CMK (cell line): Measurements from ENCODE around the gene MRAP2.
"Not testable (repeated sequence)": the region's sequence is repeated elsewhere in the genome, so short reads cannot be mapped to it uniquely, and the experiment has no call there.

Experiments used
- DNase-seq: peaks from one replicate; pipeline ENCODE4 v3.0.0-alpha.2; 2010; ENCODE audit warnings: low read depth

The MRAP2 gene

DNA sequence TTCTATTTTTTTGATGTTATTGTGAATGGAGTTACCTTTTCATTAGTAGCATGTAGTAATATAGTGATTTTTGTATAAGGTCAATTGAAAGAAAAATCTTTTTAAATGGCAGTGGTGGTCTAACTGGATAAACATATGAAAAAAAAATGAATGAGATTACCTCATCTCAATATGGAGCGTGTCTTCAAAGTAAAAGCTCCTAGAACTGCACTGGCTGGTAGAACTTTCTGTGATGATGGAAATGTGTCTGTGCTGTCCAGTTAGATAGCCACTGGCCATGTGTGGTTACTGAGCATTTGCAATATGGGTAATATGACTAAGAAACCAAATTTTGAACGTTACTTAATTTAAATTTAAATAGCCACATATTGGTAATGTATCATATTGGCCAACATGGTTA lies 44.1 kb downstream of the MRAP2 start:
- no peak for DNase-seq

- DNase-seq: no peak
Observed at GRCh38 chr6:84078335-84078734, 44.8 kb downstream of the MRAP2 start.

GRCh38 chr6:84081222-84081621 lies 47.6 kb downstream of the MRAP2 start:
- no peak for DNase-seq

- DNase-seq: no peak
Observed at GRCh38 chr6:84082689-84083265, 49.2 kb downstream of the MRAP2 start.

DNA sequence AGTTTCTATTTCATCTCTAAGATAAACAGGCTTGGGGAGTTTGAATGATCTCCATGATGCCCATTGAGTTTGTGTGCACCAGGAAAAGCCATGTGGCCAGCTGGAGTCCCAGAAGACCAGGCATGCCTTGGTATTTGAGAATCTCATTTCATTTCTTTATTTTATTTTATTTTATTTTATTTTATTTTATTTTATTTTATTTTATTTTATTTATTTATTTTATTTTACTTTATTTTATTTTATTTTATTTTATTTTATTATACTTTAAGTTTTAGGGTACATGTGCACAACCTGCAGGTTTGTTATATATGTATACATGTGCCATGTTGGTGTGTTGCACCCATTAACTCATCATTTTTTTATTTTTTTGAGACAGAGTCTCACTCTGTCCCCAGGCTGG lies 51.1 kb downstream of the MRAP2 start:
- not testable (repeated sequence) for DNase-seq

DNA sequence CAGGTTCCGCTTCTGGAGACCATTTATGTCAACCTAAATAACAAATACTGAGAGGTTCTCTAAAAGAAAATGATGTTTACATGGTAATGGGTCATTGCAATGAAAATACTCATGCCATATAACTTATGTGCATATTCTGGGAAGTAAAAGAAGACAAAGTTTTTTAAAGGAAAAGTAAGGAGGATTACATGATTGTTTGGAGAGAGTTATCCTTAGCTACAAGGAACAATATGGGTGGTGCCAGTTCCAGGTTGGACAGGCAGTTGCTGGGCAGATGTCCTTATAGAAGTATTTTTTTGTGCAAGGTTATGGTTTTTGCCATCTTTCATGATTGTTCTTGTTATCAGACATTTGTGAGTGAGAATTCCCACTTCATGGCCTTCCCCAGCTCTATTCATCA lies 52.5 kb downstream of the MRAP2 start:
- DNase-seq: no peak

- no peak for DNase-seq
Observed at GRCh38 chr6:84086545-84087429, 53.2 kb downstream of the MRAP2 start.

- no peak for DNase-seq
Observed at GRCh38 chr6:84089081-84089480, 55.5 kb downstream of the MRAP2 start.

- DNase-seq: no peak
Observed at GRCh38 chr6:84089552-84089951, 56.0 kb downstream of the MRAP2 start.

DNA sequence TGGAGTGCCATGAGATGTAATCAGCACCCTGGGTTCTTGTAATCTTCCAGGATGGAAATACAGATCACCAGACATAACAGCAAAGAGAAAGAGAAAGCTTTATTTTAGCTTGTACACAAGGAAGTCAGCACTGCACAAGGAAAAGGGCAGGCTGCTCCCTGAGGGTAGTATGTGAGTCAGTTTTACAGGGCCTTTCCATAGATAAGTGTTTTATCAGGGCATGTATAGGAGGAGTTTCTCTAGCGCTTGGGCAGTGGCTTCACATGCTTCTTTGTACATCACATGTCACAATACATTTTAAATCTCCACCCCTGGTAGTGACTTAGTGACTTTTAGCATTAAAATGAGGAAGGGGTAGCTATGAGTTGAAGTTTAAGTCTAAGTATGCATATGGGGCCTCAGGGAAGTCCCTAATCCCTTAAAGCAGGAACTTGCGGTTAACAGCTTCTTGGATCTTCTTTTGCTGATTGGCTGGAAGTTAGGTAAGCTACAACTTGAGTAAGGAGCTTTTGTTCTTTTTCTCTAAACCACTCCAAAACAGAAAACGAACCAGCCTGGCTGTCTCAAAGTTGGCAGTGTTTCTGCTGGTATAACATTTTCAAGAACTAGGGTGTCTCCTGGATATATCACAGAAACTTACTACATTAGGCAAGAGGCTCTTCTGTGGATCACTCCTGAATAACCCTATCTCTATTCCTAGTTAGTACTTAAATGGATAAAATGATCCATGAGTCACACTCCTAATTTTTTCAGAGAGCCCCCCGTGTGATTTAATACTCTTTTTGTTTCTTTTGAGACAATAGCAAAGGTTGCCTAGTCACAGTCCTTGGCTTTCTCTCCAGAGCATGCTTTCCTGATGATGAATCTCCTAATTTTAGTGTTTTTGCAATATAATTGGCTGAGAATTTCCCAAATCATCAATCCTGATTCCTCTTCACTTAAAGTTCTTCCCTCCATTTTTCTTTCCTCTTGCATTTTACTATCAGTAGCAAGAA lies 60.2 kb downstream of the MRAP2 start:
- no peak for DNase-seq

- DNase-seq: no peak
Observed at GRCh38 chr6:84095156-84095555, 61.6 kb downstream of the MRAP2 start.

DNA sequence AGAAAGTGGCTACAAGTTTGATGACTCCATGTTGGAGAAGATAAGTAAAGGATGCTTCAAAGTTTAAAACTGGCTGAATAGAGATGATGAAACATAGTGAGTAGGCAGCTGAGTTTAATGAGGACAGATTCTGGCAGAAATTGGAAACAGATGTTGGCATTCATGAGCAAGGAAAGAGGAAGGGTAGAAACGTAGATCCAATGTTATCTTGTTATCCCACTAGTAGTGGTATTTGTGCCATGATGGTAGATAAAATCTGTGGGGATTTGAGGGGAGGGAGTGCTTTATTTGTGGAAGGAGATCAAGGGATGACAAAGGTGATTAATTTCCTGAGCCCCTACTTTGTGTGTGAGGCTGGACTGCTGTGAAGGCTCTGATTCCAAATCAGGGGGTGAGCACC lies 69.5 kb downstream of the MRAP2 start:
- no peak for DNase-seq

DNA sequence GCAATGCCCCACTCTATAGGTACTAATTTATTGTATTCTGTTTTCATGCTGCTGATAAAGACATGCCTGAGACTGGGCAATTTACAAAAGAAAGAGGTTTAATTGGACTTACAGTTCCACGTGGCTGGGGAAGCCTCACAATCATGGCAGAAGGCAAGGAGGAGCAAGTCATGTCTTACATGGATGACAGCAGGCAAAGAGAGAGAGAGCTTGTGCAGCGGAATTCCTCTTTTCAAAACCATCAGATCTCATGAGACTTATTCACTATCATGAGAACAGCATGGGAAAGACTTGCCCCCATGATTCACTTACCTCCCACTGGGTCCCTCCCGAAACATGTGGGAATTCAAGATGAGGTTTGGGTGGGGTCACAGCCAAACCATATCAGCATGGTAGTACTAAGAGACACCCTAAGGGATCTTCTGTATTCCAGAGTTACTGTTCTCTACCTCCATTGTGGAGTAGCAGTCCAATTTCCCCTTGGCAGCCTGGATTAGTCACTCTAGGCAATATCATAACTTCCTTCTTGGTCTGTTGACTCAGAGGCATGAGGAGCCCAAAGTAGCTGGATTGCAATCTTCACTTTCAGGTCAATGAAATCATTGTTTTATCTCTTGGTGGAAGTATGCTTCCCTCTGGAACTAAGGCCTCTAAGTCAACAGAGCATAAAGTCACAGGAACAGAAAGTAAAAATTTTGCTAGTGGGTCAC lies 71.8 kb downstream of the MRAP2 start:
- DNase-seq: not testable (repeated sequence)

- no peak for DNase-seq
Observed at GRCh38 chr6:84107495-84107894, 73.9 kb downstream of the MRAP2 start.

DNA sequence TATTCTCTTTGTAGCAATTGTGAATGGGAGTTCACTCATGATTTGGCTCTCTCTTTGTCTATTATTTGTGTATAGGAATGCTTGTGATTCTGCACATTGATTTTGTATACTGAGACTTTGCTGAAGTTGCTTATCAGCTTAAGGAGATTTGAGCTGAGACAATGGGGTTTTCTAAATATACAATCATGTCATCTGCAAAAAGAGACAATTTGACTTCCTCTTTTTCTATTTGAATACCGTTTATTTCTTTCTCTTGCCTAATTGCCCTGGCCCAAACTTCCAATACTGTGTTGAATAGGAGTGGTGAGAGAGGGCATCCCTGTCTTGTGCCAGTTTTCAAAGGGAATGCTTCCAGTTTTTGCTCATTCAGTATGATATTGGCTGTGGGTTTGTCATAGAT lies 77.8 kb downstream of the MRAP2 start:
- not testable (repeated sequence) for DNase-seq

DNA sequence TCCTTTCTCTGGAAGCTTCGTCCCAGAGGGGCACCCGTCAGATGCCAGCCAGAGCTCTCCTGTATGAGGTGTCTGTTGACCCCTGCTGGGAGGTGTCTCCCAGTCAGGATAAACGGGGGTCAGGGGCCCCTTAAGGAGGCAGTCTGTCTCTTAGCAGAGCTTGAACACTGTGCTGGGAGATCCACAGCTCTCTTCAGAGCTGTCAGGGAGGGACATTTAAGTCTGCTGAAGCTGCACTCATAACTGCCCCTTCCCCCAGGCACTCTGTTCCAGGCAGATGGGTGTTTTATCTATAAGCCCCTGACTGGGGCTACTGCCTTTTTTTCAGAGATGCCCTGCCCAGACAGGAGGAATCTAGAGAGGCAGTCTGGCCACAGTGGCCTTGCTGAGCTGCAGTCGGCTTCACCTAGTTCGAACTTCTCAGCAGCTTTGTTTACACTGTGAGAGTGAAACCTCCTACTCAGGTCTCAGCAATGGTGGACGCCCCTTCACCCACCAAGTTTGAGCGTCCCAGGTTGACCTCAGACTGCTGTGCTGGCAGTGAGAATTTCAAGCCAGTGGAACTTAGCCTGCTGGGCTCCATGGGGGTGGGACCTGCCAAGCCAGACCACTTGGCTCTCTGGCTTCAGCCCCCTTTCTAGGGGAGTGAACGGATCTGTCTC lies 81.5 kb downstream of the MRAP2 start:
- DNase-seq: not testable (repeated sequence)

DNA sequence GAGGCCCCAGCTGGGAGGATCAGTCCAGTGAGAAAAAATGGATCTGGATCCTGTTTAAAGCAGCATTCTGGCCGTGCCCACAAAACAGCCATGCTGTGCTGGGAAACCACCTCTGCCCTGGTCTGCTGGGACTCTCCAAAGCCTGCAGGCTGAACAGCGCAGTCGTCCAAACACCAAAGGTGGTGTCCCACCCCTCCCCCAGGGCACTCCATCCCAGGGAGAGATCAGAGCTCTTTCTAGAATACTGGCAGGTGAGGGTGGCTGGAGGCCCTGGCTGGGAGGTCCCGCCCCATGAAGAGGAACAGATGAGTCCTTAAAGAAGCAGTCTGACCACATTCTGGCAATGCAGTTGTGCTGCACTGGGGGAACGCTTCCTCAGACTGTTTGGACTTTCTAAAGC lies 84.6 kb downstream of the MRAP2 start:
- DNase-seq: no peak

DNA sequence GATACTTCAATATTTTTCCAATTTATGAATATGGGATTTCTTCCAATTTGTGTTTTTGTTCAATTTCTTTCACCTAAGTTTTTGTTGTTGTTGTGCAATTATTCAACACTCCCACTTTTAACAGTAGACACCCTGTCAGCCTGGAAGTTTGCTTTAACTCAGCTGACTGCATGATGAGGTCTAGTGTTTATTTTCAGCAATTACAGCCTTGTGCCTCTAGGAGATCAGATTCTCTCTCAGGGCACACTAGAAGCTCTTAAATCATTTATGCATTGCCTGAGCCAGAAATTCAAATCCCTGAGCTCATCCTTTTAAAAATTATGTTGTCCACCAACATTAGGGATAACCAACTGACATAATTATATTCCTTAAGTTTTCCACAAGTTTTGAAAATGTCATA lies 85.7 kb downstream of the MRAP2 start:
- DNase-seq: no peak

DNA sequence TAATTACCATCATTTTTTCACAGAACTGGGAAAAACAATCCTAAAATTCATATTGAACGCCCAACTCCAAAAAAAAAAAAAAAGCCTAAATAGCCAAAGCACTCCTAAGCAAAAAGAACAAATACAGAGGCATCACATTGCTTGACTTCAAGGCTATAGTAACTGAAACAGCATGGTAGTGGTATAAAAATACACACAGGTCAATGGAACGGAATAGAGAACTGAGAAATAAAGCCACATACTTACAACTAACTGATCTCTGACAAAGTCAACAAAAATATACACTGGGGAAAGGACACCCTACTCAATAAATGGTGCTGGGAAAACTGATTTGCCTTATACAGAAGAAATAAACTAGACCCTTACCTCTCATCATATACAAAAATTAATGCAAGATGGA lies 89.6 kb downstream of the MRAP2 start:
- DNase-seq: no peak

DNA sequence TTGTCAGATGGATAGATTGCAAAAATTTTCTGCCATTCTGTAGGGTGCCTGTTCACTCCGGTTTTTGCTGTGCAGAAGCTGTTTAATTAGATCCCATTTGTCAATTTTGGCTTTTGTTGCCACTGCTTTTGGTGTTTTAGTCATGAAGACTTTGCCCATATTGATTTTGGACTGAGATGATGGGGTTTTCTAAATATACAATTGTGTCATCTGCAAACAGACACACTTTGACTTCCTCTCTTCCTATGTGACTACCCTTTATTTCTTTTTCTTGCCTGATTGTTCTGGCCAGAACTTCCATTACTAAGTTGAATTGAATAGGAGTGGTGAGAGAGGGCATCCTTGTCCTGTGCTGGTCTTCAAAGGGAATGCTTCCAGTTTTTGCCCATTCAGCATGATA lies 96.0 kb downstream of the MRAP2 start:
- not testable (repeated sequence) for DNase-seq

DNA sequence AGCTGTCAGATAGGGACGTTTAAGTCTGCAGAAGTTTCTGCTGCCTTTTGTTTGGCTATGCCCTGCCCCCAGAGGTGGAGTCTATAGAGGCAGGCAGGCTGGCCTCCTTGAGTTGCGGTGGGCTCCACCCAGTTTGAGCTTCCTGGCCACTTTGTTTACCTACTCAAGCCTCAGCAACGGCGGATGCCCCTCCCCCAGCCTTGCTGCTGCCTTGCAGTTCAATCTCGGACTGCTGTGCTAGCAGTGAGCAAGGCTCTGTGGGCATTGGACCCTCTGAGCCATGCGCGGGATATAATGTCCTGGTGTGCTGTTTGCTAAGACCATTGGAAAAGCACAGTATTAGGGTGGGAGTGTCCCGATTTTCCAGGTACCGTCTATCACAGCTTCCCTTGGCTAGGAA lies 99.8 kb downstream of the MRAP2 start:
- DNase-seq: not testable (repeated sequence)
